ENCODE measurements around the gene AKR1B15.

DNA sequence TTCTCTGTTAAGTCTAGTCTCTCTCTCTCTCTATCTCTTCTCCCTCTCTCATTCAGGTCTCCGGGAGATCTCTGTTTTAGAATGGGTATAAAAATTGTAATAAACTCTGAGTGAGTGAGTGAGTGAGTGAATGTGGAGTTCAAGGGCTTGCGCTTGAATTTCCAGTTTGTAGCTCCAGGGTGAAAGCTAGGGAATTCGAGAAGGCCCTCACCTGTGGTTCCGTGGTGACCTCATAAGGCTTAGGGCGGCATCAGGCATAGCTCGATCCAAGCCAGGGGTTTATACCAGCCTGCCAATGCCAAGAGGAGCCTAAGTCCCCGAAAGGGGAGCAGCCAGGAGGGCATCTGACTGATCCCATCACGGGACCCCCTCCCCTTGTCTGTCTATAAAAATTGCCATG lies 456 bp downstream of the AKR1B15 start:
- TF ChIP-seq, protein P1, sequence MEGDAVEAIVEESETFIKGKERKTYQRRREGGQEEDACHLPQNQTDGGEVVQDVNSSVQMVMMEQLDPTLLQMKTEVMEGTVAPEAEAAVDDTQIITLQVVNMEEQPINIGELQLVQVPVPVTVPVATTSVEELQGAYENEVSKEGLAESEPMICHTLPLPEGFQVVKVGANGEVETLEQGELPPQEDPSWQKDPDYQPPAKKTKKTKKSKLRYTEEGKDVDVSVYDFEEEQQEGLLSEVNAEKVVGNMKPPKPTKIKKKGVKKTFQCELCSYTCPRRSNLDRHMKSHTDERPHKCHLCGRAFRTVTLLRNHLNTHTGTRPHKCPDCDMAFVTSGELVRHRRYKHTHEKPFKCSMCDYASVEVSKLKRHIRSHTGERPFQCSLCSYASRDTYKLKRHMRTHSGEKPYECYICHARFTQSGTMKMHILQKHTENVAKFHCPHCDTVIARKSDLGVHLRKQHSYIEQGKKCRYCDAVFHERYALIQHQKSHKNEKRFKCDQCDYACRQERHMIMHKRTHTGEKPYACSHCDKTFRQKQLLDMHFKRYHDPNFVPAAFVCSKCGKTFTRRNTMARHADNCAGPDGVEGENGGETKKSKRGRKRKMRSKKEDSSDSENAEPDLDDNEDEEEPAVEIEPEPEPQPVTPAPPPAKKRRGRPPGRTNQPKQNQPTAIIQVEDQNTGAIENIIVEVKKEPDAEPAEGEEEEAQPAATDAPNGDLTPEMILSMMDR (conservative IDR thresholded peaks at IDR 0.05 in 1 of 2, IDR thresholded peaks at IDR 0.05 in 1 of 2; ENCODE audit: extremely low read depth in 1 of 2, insufficient read depth in 1 of 2, low read depth in 1 of 2, low read length in 2 of 2): no peak
- no peak for TF ChIP-seq EZH2 (IDR thresholded peaks at IDR 0.05; ENCODE audit: borderline replicate concordance, low read length)

Data from mammary epithelial cell (primary cell).